Osteoblast (primary cell): ENCODE measurements around the gene GOLGA8B. TPM values are rescaled to one million over a fixed set of nuclear protein-coding genes. Genes with fewer than 3 reads are reported as not detected.

Source experiments
- DNase-seq: peaks from one replicate; pipeline ENCODE4 v3.0.0; 2011; ENCODE audit warnings: low spot score, mixed read lengths; ENCODE audit not compliant: insufficient read length; ENCODE audit errors: missing footprints
- H2AFZ ChIP-seq: 2 replicates; pipeline ENCODE4 v1.6.0; 2011; ENCODE audit warnings: mild to moderate bottlenecking, low read length
- H3K27ac ChIP-seq: 2 replicates; pipeline ENCODE4 v1.5.1; 2011; ENCODE audit warnings: mild to moderate bottlenecking, low read depth, low read length, moderate library complexity
- H3K27me3 ChIP-seq: 2 replicates; pipeline ENCODE4 v1.6.0; 2012; ENCODE audit warnings: mild to moderate bottlenecking, control low read depth, inconsistent platforms, low read length, moderate library complexity; ENCODE audit not compliant: insufficient read depth
- H3K36me3 ChIP-seq: 2 replicates; pipeline ENCODE4 v1.5.1; 2011; ENCODE audit warnings: mild to moderate bottlenecking, low read length, control low read depth, moderate library complexity; ENCODE audit not compliant: insufficient read depth
- H3K4me1 ChIP-seq: 2 replicates; pipeline ENCODE4 v1.5.1; 2011; ENCODE audit warnings: mild to moderate bottlenecking, low read length, control low read depth, moderate library complexity; ENCODE audit not compliant: insufficient read depth
- H3K4me2 ChIP-seq: 2 replicates; pipeline ENCODE4 v1.6.0; 2011; ENCODE audit warnings: mild to moderate bottlenecking, low read length; ENCODE audit not compliant: insufficient read depth
- H3K4me3 ChIP-seq: fragments of 200-600 bp; sonication (generic); 3 replicates; pipeline ENCODE4 v1.5.1; 2012; ENCODE audit warnings: mild to moderate bottlenecking, low read length, inconsistent platforms; ENCODE audit not compliant: insufficient read depth
- H3K79me2 ChIP-seq: 2 replicates; pipeline ENCODE4 v1.6.0; 2012; ENCODE audit warnings: mild to moderate bottlenecking, low read length, control low read depth, inconsistent platforms; ENCODE audit not compliant: insufficient read depth
- H3K9me3 ChIP-seq: 2 replicates; pipeline ENCODE4 v1.5.1; 2011; ENCODE audit warnings: low read depth, low read length, control low read depth
- H4K20me1 ChIP-seq: 2 replicates; pipeline ENCODE4 v1.6.0; 2012; ENCODE audit warnings: mild to moderate bottlenecking, low read length, control low read depth; ENCODE audit not compliant: insufficient read depth
- CTCF ChIP-seq: IDR thresholded peaks from 2 replicates; pipeline ENCODE4 v1.5.1; 2011; ENCODE audit warnings: mild to moderate bottlenecking, low read depth, low read length, moderate library complexity; ENCODE audit errors: extremely low read depth
- total RNA-seq: library from RNA; depleted of rRNA; stranded (reverse); fragments of >200 nt; gene quantifications from 2 replicates; pipeline ENCODE4 v1.2.3, GENCODE V29; 2012

GOLGA8B gene
- total RNA-seq, 1 donor = 57.2 TPM

GRCh38 chr15:34618073-34618472, 34.6 kb upstream of the GOLGA8B start:
- Histone ChIP-seq H2AFZ (no peak overlapping the region), H3K4me2 (no peak overlapping the region), H4K20me1 (no peaks in the 10 kb centered on the region), H3K27ac (no peak overlapping the region), H3K79me2 (no peaks in the 10 kb centered on the region), H3K27me3 (peaks cover 37% of the 10 kb centered on the region), H3K36me3 (no peaks in the 10 kb centered on the region), H3K4me1 (no peaks in the 10 kb centered on the region), H3K9me3 (no peaks in the 10 kb centered on the region), H3K4me3 (no peak overlapping the region)
- DNase-seq = no peak
- no peak for TF ChIP-seq CTCF

GRCh38 chr15:34616613-34617012, 33.2 kb upstream of the GOLGA8B start:
- H2AFZ ChIP-seq = no peak overlapping the region
- H3K27ac ChIP-seq = no peak overlapping the region
- H3K4me1 ChIP-seq = no peaks in the 10 kb centered on the region
- peaks cover 51% of the 10 kb centered on the region for H3K27me3 ChIP-seq
- no peaks in the 10 kb centered on the region for H3K36me3 ChIP-seq
- H3K4me2 ChIP-seq = no peak overlapping the region
- H3K9me3 ChIP-seq = no peaks in the 10 kb centered on the region
- no peaks in the 10 kb centered on the region for H3K79me2 ChIP-seq
- TF ChIP-seq CTCF = peak; percentile 17
- DNase-seq = no peak
- H3K4me3 ChIP-seq = no peak overlapping the region
- H4K20me1 ChIP-seq = no peaks in the 10 kb centered on the region

- H2AFZ ChIP-seq = no peak overlapping the region
- no peaks in the 10 kb centered on the region for H3K79me2 ChIP-seq
- no peaks in the 10 kb centered on the region for H4K20me1 ChIP-seq
- peaks cover 54% of the 10 kb centered on the region for H3K27me3 ChIP-seq
- no peak overlapping the region for H3K27ac ChIP-seq
- no peak for TF ChIP-seq CTCF
- DNase-seq = no peak
- no peaks in the 10 kb centered on the region for H3K4me1 ChIP-seq
- no peaks in the 10 kb centered on the region for H3K9me3 ChIP-seq
- H3K4me3 ChIP-seq = no peak overlapping the region
- no peaks in the 10 kb centered on the region for H3K36me3 ChIP-seq
- no peak overlapping the region for H3K4me2 ChIP-seq
Measured at GRCh38 chr15:34613997-34614396, 30.5 kb upstream of the GOLGA8B start.

- H3K9me3 ChIP-seq = no peaks in the 10 kb centered on the region
- H3K79me2 ChIP-seq = no peaks in the 10 kb centered on the region
- no peak overlapping the region for H3K4me2 ChIP-seq
- H2AFZ ChIP-seq = no peak overlapping the region
- H3K36me3 ChIP-seq = no peaks in the 10 kb centered on the region
- no peak for DNase-seq
- no peak overlapping the region for H3K27ac ChIP-seq
- H3K27me3 ChIP-seq = peaks cover 61% of the 10 kb centered on the region
- no peak overlapping the region for H3K4me3 ChIP-seq
- no peak for TF ChIP-seq CTCF
- H4K20me1 ChIP-seq = no peaks in the 10 kb centered on the region
- H3K4me1 ChIP-seq = no peaks in the 10 kb centered on the region
Measured at GRCh38 chr15:34613301-34613700, 29.9 kb upstream of the GOLGA8B start.
